HepG2 (cell line): ENCODE measurements around the gene GJC2.

Source experiments
- NFKB2 ChIP-seq: sonication (generic); formaldehyde crosslinking; IDR thresholded peaks from 2 replicates; pipeline ENCODE4 v1.4.0; 2020; ENCODE audit warnings: missing genetic modification reagents, borderline replicate concordance
- POLR2AphosphoS5 ChIP-seq: IDR thresholded peaks from 2 replicates; pipeline ENCODE4 v1.6.1; 2012; ENCODE audit warnings: low read depth, low read length

DNA sequence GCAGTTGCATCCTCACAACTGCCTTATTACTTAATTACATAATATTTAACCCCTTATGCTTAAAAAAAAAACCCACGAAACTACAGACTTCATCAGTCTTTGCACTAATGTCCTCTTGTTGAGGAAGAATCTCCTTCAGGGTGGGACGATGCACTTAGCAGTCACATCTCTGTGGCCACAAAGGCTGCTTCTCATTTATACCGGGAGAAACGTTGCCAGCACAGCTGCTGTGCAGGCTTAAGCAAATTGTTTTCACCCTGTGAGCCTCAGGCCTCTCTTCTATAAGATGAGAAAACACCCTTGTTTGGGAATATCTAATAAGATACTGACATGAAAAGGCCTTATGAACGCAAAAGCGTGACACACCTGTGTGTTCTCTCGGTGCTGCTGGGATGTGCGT is 55.2 kb downstream of the GJC2 start:
- TF ChIP-seq POLR2AphosphoS5: no peak
- TF ChIP-seq NFKB2: no peak
